Type B pancreatic cell (in vitro differentiated cells): Measurements from ENCODE around the gene PTX3. TPM values are rescaled to one million over a fixed set of nuclear protein-coding genes. Genes with fewer than 3 reads are reported as not detected.

Experiments used
- DNase-seq: peaks from one replicate; pipeline ENCODE4 v3.0.0; 2021; ENCODE audit warnings: mixed read lengths; ENCODE audit not compliant: unreplicated experiment; ENCODE audit errors: extremely low spot score
- H3K27ac Mint-ChIP-seq: 2 replicates; pipeline ENCODE4 v1.8.0; 2021; ENCODE audit warnings: mild to moderate bottlenecking, mixed read lengths
- H3K27me3 Mint-ChIP-seq: 2 replicates; pipeline ENCODE4 v1.8.0; 2021; ENCODE audit warnings: mixed read lengths
- H3K36me3 Mint-ChIP-seq: 2 replicates; pipeline ENCODE4 v1.8.0; 2021; ENCODE audit warnings: mixed read lengths
- H3K4me1 Mint-ChIP-seq: one replicate; pipeline ENCODE4 v1.8.0; 2021; ENCODE audit warnings: mixed read lengths; ENCODE audit not compliant: unreplicated experiment
- H3K4me3 Mint-ChIP-seq: 2 replicates; pipeline ENCODE4 v1.8.0; 2021; ENCODE audit warnings: mild to moderate bottlenecking, mixed read lengths
- H3K9me3 Mint-ChIP-seq: 2 replicates; pipeline ENCODE4 v1.8.0; 2021; ENCODE audit warnings: mixed read lengths
- CTCF ChIP-seq: fragments of 200-600 bp; sonication (generic); conservative IDR thresholded peaks from 2 replicates; pipeline ENCODE4 v1.5.0; 2021; ENCODE audit warnings: antibody characterized with exemption, mild to moderate bottlenecking
- total RNA-seq: library from RNA; stranded (reverse); gene quantifications from 2 replicates; pipeline ENCODE4 v1.2.1, GENCODE V29; 2021; ENCODE audit warnings: low replicate concordance

PTX3 gene
- total RNA-seq, 1 donor from 2014 or later = 42.2 TPM

- Mint-ChIP-seq H3K4me3 (no peak overlapping the region), H3K36me3 (no peaks in the 10 kb centered on the region), H3K4me1 (no peaks in the 10 kb centered on the region), H3K27ac (no peak overlapping the region), H3K9me3 (no peaks in the 10 kb centered on the region), H3K27me3 (no peaks in the 10 kb centered on the region)
- DNase-seq = no peak
- TF ChIP-seq CTCF = no peak
These were observed 34.4 kb downstream of the PTX3 start for GRCh38 chr3:157471064-157471463.

GRCh38 chr3:157472648-157473047, 36.0 kb downstream of the PTX3 start:
- Mint-ChIP-seq H3K4me1 (no peaks in the 10 kb centered on the region), H3K27ac (no peak overlapping the region), H3K4me3 (no peak overlapping the region), H3K9me3 (no peaks in the 10 kb centered on the region), H3K27me3 (no peaks in the 10 kb centered on the region), H3K36me3 (no peaks in the 10 kb centered on the region)
- no peak for TF ChIP-seq CTCF
- DNase-seq = no peak

- no peak for DNase-seq
These were observed 39.3 kb downstream of the PTX3 start for GRCh38 chr3:157475921-157476414.

GRCh38 chr3:157477441-157477840, 40.8 kb downstream of the PTX3 start:
- H3K27me3 Mint-ChIP-seq = no peaks in the 10 kb centered on the region
- H3K9me3 Mint-ChIP-seq = peaks cover under 1% of the 10 kb centered on the region
- TF ChIP-seq CTCF = no peak

More at GRCh38 chr3:157475921-157476414, 39.3 kb downstream of the PTX3 start:
- no peak for TF ChIP-seq CTCF
- H3K4me3 Mint-ChIP-seq = no peak overlapping the region
- H3K27ac Mint-ChIP-seq = peak overlapping the region; percentile 46
- no peaks in the 10 kb centered on the region for H3K27me3 Mint-ChIP-seq
- H3K36me3 Mint-ChIP-seq = no peaks in the 10 kb centered on the region
- H3K4me1 Mint-ChIP-seq = no peaks in the 10 kb centered on the region
- no peaks in the 10 kb centered on the region for H3K9me3 Mint-ChIP-seq

GRCh38 chr3:157479464-157480243, 43.0 kb downstream of the PTX3 start:
- Mint-ChIP-seq H3K27ac (no peak overlapping the region), H3K4me3 (no peak overlapping the region), H3K27me3 (no peaks in the 10 kb centered on the region), H3K9me3 (peaks cover 3% of the 10 kb centered on the region), H3K4me1 (no peaks in the 10 kb centered on the region), H3K36me3 (peaks cover 3% of the 10 kb centered on the region)
- no peak for DNase-seq
- TF ChIP-seq CTCF = no peak

More at GRCh38 chr3:157477441-157477840, 40.8 kb downstream of the PTX3 start:
- peaks cover under 1% of the 10 kb centered on the region for H3K36me3 Mint-ChIP-seq
- no peak overlapping the region for H3K27ac Mint-ChIP-seq
- no peaks in the 10 kb centered on the region for H3K4me1 Mint-ChIP-seq
- H3K4me3 Mint-ChIP-seq = no peak overlapping the region
- no peak for DNase-seq
